ENCODE data around the gene CCDC88C. TPM values are rescaled to one million over a fixed set of nuclear protein-coding genes. Genes with fewer than 3 reads are reported as not detected.

Gene CCDC88C
- total RNA-seq, 1 experiment from 2014 or later, result 64.8 TPM

DNA sequence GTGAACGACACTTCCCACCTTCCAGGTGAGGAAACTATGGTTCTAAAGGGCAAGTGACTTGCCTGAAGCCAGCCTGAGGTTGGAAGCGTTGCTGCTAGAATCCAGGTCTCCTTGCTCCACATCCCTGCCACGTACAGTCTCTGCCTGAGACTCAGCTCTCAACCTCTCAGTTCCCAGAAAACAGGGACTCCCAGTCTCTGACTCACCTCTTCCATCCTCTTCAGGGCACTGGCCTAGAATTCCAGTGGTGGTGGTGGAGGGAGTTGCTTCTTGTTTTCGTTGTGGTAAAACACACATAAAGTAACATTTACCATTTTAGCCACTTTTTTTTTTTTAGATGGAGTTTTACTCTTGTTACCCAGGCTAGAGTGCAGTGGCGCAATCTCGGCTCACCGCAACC is 180.4 kb downstream of the CCDC88C start:
- TF ChIP-seq FOXP1 (CRISPR knock-in tag; IDR thresholded peaks at IDR 0.05; ENCODE audit: borderline replicate concordance) (no peak), ZNF121 (CRISPR knock-in tag; IDR thresholded peaks at IDR 0.05) (no peak), GRHL2 (CRISPR knock-in tag; IDR thresholded peaks at IDR 0.05; ENCODE audit: insufficient replicate concordance, severe bottlenecking) (no peak), IRF2 (CRISPR knock-in tag; IDR thresholded peaks at IDR 0.05; ENCODE audit: borderline replicate concordance, low read depth) (no peak), ZNF396 (CRISPR knock-in tag; IDR thresholded peaks at IDR 0.05; ENCODE audit: borderline replicate concordance) (no peak), JUN (CRISPR knock-in tag; IDR thresholded peaks at IDR 0.05) (no peak)
- TF ChIP-seq, protein P1, sequence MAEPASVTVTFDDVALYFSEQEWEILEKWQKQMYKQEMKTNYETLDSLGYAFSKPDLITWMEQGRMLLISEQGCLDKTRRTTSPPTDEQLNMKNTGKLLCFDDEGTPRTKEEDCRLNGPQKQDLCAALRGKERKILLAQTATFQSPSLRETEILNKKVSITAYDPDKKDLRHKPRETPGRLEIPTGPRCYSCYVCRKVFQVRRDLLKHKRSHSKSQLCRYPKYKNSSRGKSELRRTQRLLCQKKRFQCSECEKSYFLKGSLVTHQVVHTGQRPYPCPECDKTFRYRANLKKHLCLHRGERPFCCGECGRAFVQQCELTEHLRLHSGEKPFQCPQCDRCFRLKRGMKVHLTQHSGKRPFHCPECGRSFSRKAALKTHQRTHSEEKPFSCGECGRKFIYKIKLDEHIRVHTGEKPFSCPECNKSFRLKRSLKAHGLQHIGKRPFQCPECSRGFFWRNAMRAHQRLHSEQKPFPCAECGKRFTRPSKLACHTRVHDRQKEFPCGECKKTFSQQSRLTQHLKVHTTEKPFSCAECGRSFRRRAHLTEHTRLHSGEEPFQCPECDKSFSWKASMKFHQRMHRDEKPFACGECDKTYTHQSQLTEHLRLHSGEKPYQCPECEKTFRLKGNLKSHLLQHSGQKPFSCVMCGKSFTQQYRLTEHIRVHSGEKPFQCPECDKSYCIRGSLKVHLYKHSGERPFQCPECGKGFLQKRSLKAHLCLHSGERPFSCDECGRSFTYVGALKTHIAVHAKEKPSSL (CRISPR knock-in tag; conservative IDR thresholded peaks at IDR 0.05), result no peak
- TF ChIP-seq, protein P2, sequence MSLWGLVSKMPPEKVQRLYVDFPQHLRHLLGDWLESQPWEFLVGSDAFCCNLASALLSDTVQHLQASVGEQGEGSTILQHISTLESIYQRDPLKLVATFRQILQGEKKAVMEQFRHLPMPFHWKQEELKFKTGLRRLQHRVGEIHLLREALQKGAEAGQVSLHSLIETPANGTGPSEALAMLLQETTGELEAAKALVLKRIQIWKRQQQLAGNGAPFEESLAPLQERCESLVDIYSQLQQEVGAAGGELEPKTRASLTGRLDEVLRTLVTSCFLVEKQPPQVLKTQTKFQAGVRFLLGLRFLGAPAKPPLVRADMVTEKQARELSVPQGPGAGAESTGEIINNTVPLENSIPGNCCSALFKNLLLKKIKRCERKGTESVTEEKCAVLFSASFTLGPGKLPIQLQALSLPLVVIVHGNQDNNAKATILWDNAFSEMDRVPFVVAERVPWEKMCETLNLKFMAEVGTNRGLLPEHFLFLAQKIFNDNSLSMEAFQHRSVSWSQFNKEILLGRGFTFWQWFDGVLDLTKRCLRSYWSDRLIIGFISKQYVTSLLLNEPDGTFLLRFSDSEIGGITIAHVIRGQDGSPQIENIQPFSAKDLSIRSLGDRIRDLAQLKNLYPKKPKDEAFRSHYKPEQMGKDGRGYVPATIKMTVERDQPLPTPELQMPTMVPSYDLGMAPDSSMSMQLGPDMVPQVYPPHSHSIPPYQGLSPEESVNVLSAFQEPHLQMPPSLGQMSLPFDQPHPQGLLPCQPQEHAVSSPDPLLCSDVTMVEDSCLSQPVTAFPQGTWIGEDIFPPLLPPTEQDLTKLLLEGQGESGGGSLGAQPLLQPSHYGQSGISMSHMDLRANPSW (CRISPR knock-in tag; conservative IDR thresholded peaks at IDR 0.05; ENCODE audit: low read depth), result no peak
- Mint-ChIP-seq H3K36me3 (peaks cover 3% of the 10 kb centered on the region; the same call in 1 of the 2 replicates), H3K4me1 (no peaks in the 10 kb centered on the region), H3K9me3 (peaks cover 17% of the 10 kb centered on the region), H3K27me3 (ENCODE audit: low read depth) (peaks cover 4% of the 10 kb centered on the region; the same call in 1 of the 2 replicates), H3K27ac (no peak overlapping the region), H3K4me3 (no peak overlapping the region)
- no peak for DNase-seq (ENCODE audit: low spot score)
- ChIA-PET CTCF (interaction anchor here (1.9 kb wide), 1 partner anchor 15 kb away, joined by 5 read pairs; no protein-coding TSS in a partner anchor), POLR2A (no interaction called here)
- ATAC-seq, result no peak

DNA sequence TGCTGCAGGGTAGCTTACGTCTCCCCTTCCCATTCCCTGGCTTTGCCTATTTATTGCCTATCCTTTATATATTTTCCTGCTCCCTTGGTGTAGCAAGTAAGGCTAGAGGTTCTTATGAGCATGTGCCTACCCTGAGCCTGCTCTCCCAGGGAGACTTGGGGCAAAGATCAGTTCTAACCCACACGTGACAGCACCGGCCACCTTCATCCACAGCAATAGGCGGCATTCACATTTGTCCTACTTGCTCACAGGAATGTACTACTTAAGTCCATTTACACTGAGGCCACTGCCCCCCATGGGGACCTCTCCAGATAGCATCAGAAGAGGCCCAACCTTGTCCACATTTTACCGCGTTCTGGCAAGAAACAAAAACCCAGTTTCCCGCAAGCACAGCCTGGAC is 181.8 kb downstream of the CCDC88C start:
- CTCF ChIA-PET, result interaction anchor here (0.5 to 1.9 kb wide), 2 partner anchors 17 to 58 kb away, joined by 3 to 5 read pairs; no protein-coding TSS in a partner anchor
- Mint-ChIP-seq H3K27me3 (ENCODE audit: low read depth) (peaks cover 2% of the 10 kb centered on the region; the same call in 1 of the 2 replicates), H3K27ac (no peak overlapping the region)
- TF ChIP-seq PRDM15 (CRISPR knock-in tag; IDR thresholded peaks at IDR 0.05) (no peak), KAT7 (CRISPR knock-in tag; IDR thresholded peaks at IDR 0.05; ENCODE audit: borderline replicate concordance) (no peak), MYBL2 (CRISPR knock-in tag; IDR thresholded peaks at IDR 0.05) (no peak), RORB (CRISPR knock-in tag; IDR thresholded peaks at IDR 0.05) (no peak), HMGA2 (CRISPR knock-in tag; IDR thresholded peaks at IDR 0.05) (no peak), NR1H2 (CRISPR knock-in tag; IDR thresholded peaks at IDR 0.05) (no peak), CBFB (CRISPR knock-in tag; IDR thresholded peaks at IDR 0.05; ENCODE audit: low read depth) (no peak)
- TF ChIP-seq, protein P3, sequence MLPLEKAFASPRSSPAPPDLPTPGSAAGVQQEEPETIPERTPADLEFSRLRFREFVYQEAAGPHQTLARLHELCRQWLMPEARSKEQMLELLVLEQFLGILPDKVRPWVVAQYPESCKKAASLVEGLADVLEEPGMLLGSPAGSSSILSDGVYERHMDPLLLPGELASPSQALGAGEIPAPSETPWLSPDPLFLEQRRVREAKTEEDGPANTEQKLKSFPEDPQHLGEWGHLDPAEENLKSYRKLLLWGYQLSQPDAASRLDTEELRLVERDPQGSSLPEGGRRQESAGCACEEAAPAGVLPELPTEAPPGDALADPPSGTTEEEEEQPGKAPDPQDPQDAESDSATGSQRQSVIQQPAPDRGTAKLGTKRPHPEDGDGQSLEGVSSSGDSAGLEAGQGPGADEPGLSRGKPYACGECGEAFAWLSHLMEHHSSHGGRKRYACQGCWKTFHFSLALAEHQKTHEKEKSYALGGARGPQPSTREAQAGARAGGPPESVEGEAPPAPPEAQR (CRISPR knock-in tag; IDR thresholded peaks at IDR 0.05), result no peak
- TF ChIP-seq, protein P4, sequence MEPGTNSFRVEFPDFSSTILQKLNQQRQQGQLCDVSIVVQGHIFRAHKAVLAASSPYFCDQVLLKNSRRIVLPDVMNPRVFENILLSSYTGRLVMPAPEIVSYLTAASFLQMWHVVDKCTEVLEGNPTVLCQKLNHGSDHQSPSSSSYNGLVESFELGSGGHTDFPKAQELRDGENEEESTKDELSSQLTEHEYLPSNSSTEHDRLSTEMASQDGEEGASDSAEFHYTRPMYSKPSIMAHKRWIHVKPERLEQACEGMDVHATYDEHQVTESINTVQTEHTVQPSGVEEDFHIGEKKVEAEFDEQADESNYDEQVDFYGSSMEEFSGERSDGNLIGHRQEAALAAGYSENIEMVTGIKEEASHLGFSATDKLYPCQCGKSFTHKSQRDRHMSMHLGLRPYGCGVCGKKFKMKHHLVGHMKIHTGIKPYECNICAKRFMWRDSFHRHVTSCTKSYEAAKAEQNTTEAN (CRISPR knock-in tag; IDR thresholded peaks at IDR 0.05), result no peak
- TF ChIP-seq, protein P5, sequence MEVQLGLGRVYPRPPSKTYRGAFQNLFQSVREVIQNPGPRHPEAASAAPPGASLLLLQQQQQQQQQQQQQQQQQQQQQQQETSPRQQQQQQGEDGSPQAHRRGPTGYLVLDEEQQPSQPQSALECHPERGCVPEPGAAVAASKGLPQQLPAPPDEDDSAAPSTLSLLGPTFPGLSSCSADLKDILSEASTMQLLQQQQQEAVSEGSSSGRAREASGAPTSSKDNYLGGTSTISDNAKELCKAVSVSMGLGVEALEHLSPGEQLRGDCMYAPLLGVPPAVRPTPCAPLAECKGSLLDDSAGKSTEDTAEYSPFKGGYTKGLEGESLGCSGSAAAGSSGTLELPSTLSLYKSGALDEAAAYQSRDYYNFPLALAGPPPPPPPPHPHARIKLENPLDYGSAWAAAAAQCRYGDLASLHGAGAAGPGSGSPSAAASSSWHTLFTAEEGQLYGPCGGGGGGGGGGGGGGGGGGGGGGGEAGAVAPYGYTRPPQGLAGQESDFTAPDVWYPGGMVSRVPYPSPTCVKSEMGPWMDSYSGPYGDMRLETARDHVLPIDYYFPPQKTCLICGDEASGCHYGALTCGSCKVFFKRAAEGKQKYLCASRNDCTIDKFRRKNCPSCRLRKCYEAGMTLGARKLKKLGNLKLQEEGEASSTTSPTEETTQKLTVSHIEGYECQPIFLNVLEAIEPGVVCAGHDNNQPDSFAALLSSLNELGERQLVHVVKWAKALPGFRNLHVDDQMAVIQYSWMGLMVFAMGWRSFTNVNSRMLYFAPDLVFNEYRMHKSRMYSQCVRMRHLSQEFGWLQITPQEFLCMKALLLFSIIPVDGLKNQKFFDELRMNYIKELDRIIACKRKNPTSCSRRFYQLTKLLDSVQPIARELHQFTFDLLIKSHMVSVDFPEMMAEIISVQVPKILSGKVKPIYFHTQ (CRISPR knock-in tag; IDR thresholded peaks at IDR 0.05), result no peak
- TF ChIP-seq, protein P1 (CRISPR knock-in tag; conservative IDR thresholded peaks at IDR 0.05), result no peak

More for the DNA sequence above, 181.8 kb downstream of the CCDC88C start:
- no peak for DNase-seq (ENCODE audit: low spot score)
- H3K4me1 Mint-ChIP-seq, result no peaks in the 10 kb centered on the region
- H3K4me3 Mint-ChIP-seq, result no peak overlapping the region
- no peak for ATAC-seq
- peaks cover 12% of the 10 kb centered on the region for H3K36me3 Mint-ChIP-seq
- peaks cover 22% of the 10 kb centered on the region for H3K9me3 Mint-ChIP-seq
- POLR2A ChIA-PET, result no interaction called here
